ENCODE results near the gene GATA1.

- TF ChIP-seq CTCF (IDR thresholded peaks at IDR 0.05) (no peak), POLR2A (IDR thresholded peaks at IDR 0.05) (no peak)
Measured at GRCh38 chrX:48781705-48782104, 4.7 kb upstream of the GATA1 start.

Measured in heart left ventricle (tissue), 13 donors.